GM23338 (cell line): Measurements from ENCODE around the gene ANKK1. TPM values are rescaled to one million over a fixed set of nuclear protein-coding genes. Genes with fewer than 3 reads are reported as not detected.

ENCODE experiments used
- ATAC-seq: fragments of 200-7000 bp; cut with Tn5 transposase; 3 replicates; pipeline ENCODE4 v1.9.1; 2020
- DNase-seq: peaks from one replicate; pipeline ENCODE4 v3.0.0-alpha.2; 2015; ENCODE audit warnings: low spot score
- H2AFZ ChIP-seq: fragments of 200-600 bp; sonication (generic); 2 replicates; pipeline ENCODE4 v1.8.0; 2016; ENCODE audit warnings: antibody characterized with exemption, mild to moderate bottlenecking, moderate library complexity
- H3F3A ChIP-seq: fragments of 200-600 bp; sonication (generic); replicated peaks from 2 replicates; pipeline ENCODE4 v1.8.0; 2017; ENCODE audit warnings: antibody characterized with exemption, mixed run types, low read depth
- H3K27ac ChIP-seq: fragments of 200-600 bp; sonication (generic); 2 replicates; pipeline ENCODE4 v1.6.1; 2016; ENCODE audit warnings: low read depth
- H3K27me3 ChIP-seq: fragments of 200-600 bp; sonication (generic); 2 replicates; pipeline ENCODE4 v1.8.0; 2016; ENCODE audit warnings: mild to moderate bottlenecking, mixed run types, moderate library complexity; ENCODE audit not compliant: insufficient read depth
- H3K36me3 ChIP-seq: fragments of 200-600 bp; sonication (generic); 2 replicates; pipeline ENCODE4 v1.8.0; 2016; ENCODE audit warnings: mild to moderate bottlenecking; ENCODE audit not compliant: insufficient read depth
- H3K4me1 ChIP-seq: fragments of 200-600 bp; sonication (generic); 2 replicates; pipeline ENCODE4 v1.8.0; 2016; ENCODE audit warnings: mild to moderate bottlenecking, moderate library complexity; ENCODE audit not compliant: insufficient read depth
- H3K4me2 ChIP-seq: fragments of 200-600 bp; sonication (generic); 2 replicates; pipeline ENCODE4 v1.7.1; 2017; ENCODE audit warnings: mixed run types
- H3K4me3 ChIP-seq: fragments of 200-600 bp; sonication (generic); 2 replicates; pipeline ENCODE4 v1.6.1; 2016; ENCODE audit warnings: mixed run types
- H3K79me2 ChIP-seq: fragments of 200-600 bp; sonication (generic); replicated peaks from 2 replicates; pipeline ENCODE4 v1.8.0; 2017; ENCODE audit warnings: mild to moderate bottlenecking; ENCODE audit not compliant: insufficient read depth
- H3K9me2 ChIP-seq: fragments of 200-600 bp; sonication (generic); 2 replicates; pipeline ENCODE4 v1.8.0; 2017; ENCODE audit not compliant: insufficient read depth
- H4K20me1 ChIP-seq: fragments of 200-600 bp; sonication (generic); replicated peaks from 2 replicates; pipeline ENCODE4 v1.8.0; 2017; ENCODE audit warnings: mild to moderate bottlenecking; ENCODE audit not compliant: insufficient read depth
- H3K27ac Mint-ChIP-seq: 2 replicates; pipeline ENCODE4 v1.8.0; 2020; ENCODE audit warnings: inconsistent platforms, mild to moderate bottlenecking, moderate library complexity, mixed read lengths
- H3K27me3 Mint-ChIP-seq: 3 replicates; pipeline ENCODE4 v1.8.0; 2022; ENCODE audit warnings: low read depth, mild to moderate bottlenecking, moderate library complexity, mixed read lengths, inconsistent platforms; ENCODE audit not compliant: insufficient read depth, poor library complexity
- H3K36me3 Mint-ChIP-seq: 3 replicates; pipeline ENCODE4 v1.8.0; 2021; ENCODE audit warnings: low read depth, mild to moderate bottlenecking, inconsistent platforms, moderate library complexity, mixed read lengths
- H3K4me1 Mint-ChIP-seq: 3 replicates; pipeline ENCODE4 v1.8.0; 2020; ENCODE audit warnings: mild to moderate bottlenecking, inconsistent platforms, mixed read lengths
- H3K4me3 Mint-ChIP-seq: 3 replicates; pipeline ENCODE4 v1.8.0; 2021; ENCODE audit warnings: moderate library complexity, mild to moderate bottlenecking, inconsistent platforms, mixed read lengths
- H3K9me3 Mint-ChIP-seq: 3 replicates; pipeline ENCODE4 v1.8.0; 2020; ENCODE audit warnings: moderate library complexity, mild to moderate bottlenecking, inconsistent platforms, mixed read lengths
- CREB1 ChIP-seq: fragments of 250-450 bp; sonication (Bioruptor Pico); IDR thresholded peaks from 2 replicates; pipeline ENCODE4 v1.5.0; 2020; ENCODE audit warnings: low read depth, mild to moderate bottlenecking, moderate library complexity
- EZH2 ChIP-seq: fragments of 200-600 bp; sonication (generic); IDR thresholded peaks from one replicate; pipeline ENCODE4 v1.8.0; 2017; ENCODE audit warnings: antibody characterized with exemption, mild to moderate bottlenecking, low read depth; ENCODE audit not compliant: unreplicated experiment
- EZH2phosphoT487 ChIP-seq: fragments of 200-600 bp; sonication (generic); IDR thresholded peaks from one replicate; pipeline ENCODE4 v1.8.1; 2018; ENCODE audit warnings: antibody characterized with exemption; ENCODE audit not compliant: unreplicated experiment
- JUNB ChIP-seq: IDR thresholded peaks from one replicate; pipeline ENCODE4 v1.6.1; 2016; ENCODE audit warnings: antibody characterized with exemption; ENCODE audit not compliant: unreplicated experiment
- NANOG ChIP-seq: IDR thresholded peaks from 2 replicates; pipeline ENCODE4 v1.6.1; 2016; ENCODE audit warnings: antibody characterized with exemption, borderline replicate concordance
- POLR2AphosphoS5 ChIP-seq: IDR thresholded peaks from 2 replicates; pipeline ENCODE4 v1.6.1; 2016; ENCODE audit warnings: antibody characterized with exemption, low read depth
- ZNF114 ChIP-seq: fragments of 250-450 bp; sonication (Bioruptor Pico); IDR thresholded peaks from 2 replicates; pipeline ENCODE4 v1.5.0; 2020; ENCODE audit warnings: mild to moderate bottlenecking, moderate library complexity
- ZNF331 ChIP-seq: fragments of 250-450 bp; sonication (Bioruptor Pico); IDR thresholded peaks from 2 replicates; pipeline ENCODE4 v1.5.0; 2020; ENCODE audit warnings: low read depth, mild to moderate bottlenecking, moderate library complexity
- polyA plus RNA-seq: library from polyadenylated mRNA; unstranded; fragments of >200 nt; fragmentation: Nextera tagmentation; extraction: Ambion mirVana; gene quantifications from 2 replicates; pipeline ENCODE4 v1.2.1, GENCODE V29; 2016
- total RNA-seq: library from RNA; depleted of rRNA; stranded (reverse); fragments of >200 nt; shearing (Covaris generic); gene quantifications from 2 replicates; pipeline ENCODE4 v1.2.3, GENCODE V29; 2014
- TF ChIP-seq, protein P1 (sequence below): IDR thresholded peaks from 2 replicates; pipeline ENCODE4 v1.6.1; 2016; ENCODE audit warnings: antibody characterized with exemption
- TF ChIP-seq, protein P2 (sequence below): fragments of 250-450 bp; sonication (Bioruptor Pico); IDR thresholded peaks from 2 replicates; pipeline ENCODE4 v1.5.0; 2020; ENCODE audit warnings: mild to moderate bottlenecking, moderate library complexity
- TF ChIP-seq, protein P3 (sequence below), 2 experiments: fragments of 200-600 bp in 1 of 2; sonication (generic) in 1 of 2; conservative IDR thresholded peaks; 2 replicates each; pipeline versions ENCODE4 v1.5.1 to v1.6.1; 2016 to 2017; ENCODE audit warnings: antibody characterized with exemption in 2 of 2, low read depth in 2 of 2, mild to moderate bottlenecking in 2 of 2, moderate library complexity in 1 of 2
- TF ChIP-seq, protein P4 (sequence below): IDR thresholded peaks from one replicate; pipeline ENCODE4 v1.6.1; 2018; ENCODE audit warnings: antibody characterized with exemption; ENCODE audit not compliant: unreplicated experiment

The ANKK1 gene
- total and polyA plus RNA-seq, 2 experiments from 2014 or later = 0.08 to 0.14 TPM

DNA sequence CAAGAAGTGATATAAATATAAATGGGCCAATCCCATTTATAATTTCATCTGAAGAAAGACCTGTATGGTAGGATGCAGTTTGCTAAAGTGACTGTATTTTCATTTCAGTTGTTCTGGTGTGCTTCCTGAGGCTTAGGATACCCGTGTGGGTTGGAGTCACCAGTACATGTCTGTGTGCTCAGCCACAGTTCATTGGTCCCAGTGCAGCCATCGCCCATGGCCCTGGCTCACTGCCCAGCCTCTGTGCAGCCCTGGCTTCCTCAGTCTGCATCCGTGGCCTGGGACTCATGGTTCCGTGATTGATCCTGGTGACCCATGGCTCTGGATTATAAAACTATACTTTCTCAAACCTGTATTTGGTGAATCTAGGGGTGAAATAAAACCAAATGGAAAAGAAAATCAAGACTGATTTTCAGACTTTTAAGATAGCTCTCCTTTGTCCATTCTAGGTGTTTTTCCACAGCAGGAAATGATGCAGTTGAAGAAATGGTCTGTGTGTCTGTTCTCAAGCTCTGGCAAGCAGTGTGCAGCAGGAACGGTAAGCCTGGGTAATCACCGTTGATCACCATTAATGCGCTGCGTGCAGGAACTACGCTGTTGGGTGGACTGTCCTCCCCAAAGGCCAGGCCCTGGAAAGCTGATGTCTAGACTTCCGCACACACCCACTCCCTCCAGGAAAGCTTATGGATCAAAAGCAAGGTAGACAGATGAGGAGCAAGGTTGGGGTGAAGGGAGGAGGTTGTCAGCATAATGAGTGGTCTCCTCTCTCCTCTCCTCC lies 46.0 kb upstream of the ANKK1 start:
- no peaks in the 10 kb centered on the region for H3K9me3 Mint-ChIP-seq
- no peaks in the 10 kb centered on the region for H3F3A ChIP-seq
- H3K36me3 ChIP-seq = no peaks in the 10 kb centered on the region
- H3K27ac Mint-ChIP-seq = no peak overlapping the region; the same call in 1 of the 2 replicates
- no peak overlapping the region for H2AFZ ChIP-seq
- peaks cover 2% of the 10 kb centered on the region; the same call in 1 of the 3 replicates for H3K36me3 Mint-ChIP-seq
- H3K9me2 ChIP-seq = no peaks in the 10 kb centered on the region
- H3K4me3 ChIP-seq = no peak overlapping the region
- no peaks in the 10 kb centered on the region for H3K79me2 ChIP-seq
- no peak for DNase-seq
- no peak overlapping the region for H3K4me3 Mint-ChIP-seq
- H4K20me1 ChIP-seq = no peaks in the 10 kb centered on the region
- 0 out of 3 replicates have a peak, but pooled peaks cover 4% of the 10 kb centered on the region for H3K4me1 Mint-ChIP-seq
- H3K27me3 Mint-ChIP-seq = peaks cover 2% of the 10 kb centered on the region
- TF ChIP-seq NANOG (no peak), EZH2 (no peak), JUNB (no peak), EZH2phosphoT487 (no peak), ZNF114 (CRISPR knock-in tag) (no peak), CREB1 (no peak), POLR2AphosphoS5 (no peak), ZNF331 (no peak)
- TF ChIP-seq, protein P1, sequence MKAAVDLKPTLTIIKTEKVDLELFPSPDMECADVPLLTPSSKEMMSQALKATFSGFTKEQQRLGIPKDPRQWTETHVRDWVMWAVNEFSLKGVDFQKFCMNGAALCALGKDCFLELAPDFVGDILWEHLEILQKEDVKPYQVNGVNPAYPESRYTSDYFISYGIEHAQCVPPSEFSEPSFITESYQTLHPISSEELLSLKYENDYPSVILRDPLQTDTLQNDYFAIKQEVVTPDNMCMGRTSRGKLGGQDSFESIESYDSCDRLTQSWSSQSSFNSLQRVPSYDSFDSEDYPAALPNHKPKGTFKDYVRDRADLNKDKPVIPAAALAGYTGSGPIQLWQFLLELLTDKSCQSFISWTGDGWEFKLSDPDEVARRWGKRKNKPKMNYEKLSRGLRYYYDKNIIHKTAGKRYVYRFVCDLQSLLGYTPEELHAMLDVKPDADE = no peak
- TF ChIP-seq, protein P2, sequence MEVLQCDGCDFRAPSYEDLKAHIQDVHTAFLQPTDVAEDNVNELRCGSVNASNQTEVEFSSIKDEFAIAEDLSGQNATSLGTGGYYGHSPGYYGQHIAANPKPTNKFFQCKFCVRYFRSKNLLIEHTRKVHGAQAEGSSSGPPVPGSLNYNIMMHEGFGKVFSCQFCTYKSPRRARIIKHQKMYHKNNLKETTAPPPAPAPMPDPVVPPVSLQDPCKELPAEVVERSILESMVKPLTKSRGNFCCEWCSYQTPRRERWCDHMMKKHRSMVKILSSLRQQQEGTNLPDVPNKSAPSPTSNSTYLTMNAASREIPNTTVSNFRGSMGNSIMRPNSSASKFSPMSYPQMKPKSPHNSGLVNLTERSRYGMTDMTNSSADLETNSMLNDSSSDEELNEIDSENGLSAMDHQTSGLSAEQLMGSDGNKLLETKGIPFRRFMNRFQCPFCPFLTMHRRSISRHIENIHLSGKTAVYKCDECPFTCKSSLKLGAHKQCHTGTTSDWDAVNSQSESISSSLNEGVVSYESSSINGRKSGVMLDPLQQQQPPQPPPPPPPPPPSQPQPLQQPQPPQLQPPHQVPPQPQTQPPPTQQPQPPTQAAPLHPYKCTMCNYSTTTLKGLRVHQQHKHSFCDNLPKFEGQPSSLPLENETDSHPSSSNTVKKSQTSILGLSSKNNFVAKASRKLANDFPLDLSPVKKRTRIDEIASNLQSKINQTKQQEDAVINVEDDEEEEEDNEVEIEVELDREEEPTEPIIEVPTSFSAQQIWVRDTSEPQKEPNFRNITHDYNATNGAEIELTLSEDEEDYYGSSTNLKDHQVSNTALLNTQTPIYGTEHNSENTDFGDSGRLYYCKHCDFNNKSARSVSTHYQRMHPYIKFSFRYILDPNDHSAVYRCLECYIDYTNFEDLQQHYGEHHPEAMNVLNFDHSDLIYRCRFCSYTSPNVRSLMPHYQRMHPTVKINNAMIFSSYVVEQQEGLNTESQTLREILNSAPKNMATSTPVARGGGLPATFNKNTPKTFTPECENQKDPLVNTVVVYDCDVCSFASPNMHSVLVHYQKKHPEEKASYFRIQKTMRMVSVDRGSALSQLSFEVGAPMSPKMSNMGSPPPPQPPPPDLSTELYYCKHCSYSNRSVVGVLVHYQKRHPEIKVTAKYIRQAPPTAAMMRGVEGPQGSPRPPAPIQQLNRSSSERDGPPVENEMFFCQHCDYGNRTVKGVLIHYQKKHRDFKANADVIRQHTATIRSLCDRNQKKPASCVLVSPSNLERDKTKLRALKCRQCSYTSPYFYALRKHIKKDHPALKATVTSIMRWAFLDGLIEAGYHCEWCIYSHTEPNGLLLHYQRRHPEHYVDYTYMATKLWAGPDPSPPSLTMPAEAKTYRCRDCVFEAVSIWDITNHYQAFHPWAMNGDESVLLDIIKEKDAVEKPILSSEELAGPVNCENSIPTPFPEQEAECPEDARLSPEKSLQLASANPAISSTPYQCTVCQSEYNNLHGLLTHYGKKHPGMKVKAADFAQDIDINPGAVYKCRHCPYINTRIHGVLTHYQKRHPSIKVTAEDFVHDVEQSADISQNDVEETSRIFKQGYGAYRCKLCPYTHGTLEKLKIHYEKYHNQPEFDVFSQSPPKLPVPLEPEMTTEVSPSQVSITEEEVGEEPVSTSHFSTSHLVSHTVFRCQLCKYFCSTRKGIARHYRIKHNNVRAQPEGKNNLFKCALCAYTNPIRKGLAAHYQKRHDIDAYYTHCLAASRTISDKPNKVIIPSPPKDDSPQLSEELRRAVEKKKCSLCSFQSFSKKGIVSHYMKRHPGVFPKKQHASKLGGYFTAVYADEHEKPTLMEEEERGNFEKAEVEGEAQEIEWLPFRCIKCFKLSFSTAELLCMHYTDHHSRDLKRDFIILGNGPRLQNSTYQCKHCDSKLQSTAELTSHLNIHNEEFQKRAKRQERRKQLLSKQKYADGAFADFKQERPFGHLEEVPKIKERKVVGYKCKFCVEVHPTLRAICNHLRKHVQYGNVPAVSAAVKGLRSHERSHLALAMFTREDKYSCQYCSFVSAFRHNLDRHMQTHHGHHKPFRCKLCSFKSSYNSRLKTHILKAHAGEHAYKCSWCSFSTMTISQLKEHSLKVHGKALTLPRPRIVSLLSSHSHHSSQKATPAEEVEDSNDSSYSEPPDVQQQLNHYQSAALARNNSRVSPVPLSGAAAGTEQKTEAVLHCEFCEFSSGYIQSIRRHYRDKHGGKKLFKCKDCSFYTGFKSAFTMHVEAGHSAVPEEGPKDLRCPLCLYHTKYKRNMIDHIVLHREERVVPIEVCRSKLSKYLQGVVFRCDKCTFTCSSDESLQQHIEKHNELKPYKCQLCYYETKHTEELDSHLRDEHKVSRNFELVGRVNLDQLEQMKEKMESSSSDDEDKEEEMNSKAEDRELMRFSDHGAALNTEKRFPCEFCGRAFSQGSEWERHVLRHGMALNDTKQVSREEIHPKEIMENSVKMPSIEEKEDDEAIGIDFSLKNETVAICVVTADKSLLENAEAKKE (CRISPR knock-in tag) = no peak
- TF ChIP-seq, protein P3, sequence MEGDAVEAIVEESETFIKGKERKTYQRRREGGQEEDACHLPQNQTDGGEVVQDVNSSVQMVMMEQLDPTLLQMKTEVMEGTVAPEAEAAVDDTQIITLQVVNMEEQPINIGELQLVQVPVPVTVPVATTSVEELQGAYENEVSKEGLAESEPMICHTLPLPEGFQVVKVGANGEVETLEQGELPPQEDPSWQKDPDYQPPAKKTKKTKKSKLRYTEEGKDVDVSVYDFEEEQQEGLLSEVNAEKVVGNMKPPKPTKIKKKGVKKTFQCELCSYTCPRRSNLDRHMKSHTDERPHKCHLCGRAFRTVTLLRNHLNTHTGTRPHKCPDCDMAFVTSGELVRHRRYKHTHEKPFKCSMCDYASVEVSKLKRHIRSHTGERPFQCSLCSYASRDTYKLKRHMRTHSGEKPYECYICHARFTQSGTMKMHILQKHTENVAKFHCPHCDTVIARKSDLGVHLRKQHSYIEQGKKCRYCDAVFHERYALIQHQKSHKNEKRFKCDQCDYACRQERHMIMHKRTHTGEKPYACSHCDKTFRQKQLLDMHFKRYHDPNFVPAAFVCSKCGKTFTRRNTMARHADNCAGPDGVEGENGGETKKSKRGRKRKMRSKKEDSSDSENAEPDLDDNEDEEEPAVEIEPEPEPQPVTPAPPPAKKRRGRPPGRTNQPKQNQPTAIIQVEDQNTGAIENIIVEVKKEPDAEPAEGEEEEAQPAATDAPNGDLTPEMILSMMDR (conservative IDR thresholded peaks at IDR 0.05; ENCODE audit: low read depth in 2 of 2) = no peak
- TF ChIP-seq, protein P4, sequence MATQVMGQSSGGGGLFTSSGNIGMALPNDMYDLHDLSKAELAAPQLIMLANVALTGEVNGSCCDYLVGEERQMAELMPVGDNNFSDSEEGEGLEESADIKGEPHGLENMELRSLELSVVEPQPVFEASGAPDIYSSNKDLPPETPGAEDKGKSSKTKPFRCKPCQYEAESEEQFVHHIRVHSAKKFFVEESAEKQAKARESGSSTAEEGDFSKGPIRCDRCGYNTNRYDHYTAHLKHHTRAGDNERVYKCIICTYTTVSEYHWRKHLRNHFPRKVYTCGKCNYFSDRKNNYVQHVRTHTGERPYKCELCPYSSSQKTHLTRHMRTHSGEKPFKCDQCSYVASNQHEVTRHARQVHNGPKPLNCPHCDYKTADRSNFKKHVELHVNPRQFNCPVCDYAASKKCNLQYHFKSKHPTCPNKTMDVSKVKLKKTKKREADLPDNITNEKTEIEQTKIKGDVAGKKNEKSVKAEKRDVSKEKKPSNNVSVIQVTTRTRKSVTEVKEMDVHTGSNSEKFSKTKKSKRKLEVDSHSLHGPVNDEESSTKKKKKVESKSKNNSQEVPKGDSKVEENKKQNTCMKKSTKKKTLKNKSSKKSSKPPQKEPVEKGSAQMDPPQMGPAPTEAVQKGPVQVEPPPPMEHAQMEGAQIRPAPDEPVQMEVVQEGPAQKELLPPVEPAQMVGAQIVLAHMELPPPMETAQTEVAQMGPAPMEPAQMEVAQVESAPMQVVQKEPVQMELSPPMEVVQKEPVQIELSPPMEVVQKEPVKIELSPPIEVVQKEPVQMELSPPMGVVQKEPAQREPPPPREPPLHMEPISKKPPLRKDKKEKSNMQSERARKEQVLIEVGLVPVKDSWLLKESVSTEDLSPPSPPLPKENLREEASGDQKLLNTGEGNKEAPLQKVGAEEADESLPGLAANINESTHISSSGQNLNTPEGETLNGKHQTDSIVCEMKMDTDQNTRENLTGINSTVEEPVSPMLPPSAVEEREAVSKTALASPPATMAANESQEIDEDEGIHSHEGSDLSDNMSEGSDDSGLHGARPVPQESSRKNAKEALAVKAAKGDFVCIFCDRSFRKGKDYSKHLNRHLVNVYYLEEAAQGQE = no peak
- H3K4me1 ChIP-seq = no peaks in the 10 kb centered on the region
- no peak overlapping the region for H3K4me2 ChIP-seq
- no peaks in the 10 kb centered on the region for H3K27me3 ChIP-seq
- H3K27ac ChIP-seq = no peak overlapping the region
- ATAC-seq = no peak
